Activated CD4-positive, alpha-beta T cell treated with anti-CD3 and anti-CD28 coated beads for 1 hour (primary cell): ENCODE data around the gene TADA2B.
"Not testable (repeated sequence)": the region's sequence is repeated elsewhere in the genome, so short reads cannot be mapped to it uniquely, and the experiment has no call there.

Experiments used
- DNase-seq: peaks from one replicate; pipeline ENCODE4 v3.0.0-alpha.2; 2020

Gene TADA2B

GRCh38 chr4:7083597-7084563 lies 40.7 kb downstream of the TADA2B start:
- DNase-seq: no peak

GRCh38 chr4:7084564-7084961 lies 41.4 kb downstream of the TADA2B start:
- not testable (repeated sequence) for DNase-seq

- DNase-seq: no peak
Observed at GRCh38 chr4:7086384-7086783, 43.2 kb downstream of the TADA2B start.

DNA sequence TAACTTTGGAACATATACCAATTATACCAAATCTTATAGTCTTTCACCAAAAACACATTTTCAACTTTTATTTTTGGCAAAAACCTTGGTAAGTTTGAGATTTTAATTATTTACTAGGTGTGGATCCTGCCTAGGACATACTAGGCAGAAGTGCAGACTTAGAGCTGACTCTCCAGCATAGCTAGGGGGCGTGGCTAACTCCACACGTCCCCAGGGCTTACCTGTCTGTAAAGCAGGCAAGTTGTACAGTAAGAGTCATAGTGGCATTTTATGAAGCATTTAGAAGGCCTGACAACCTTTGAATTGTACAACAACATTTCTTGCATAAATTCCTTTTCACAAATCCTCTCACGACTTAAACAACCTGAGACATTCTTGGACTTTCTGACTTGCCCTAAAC lies 43.9 kb downstream of the TADA2B start:
- no peak for DNase-seq

GRCh38 chr4:7089213-7089986 lies 46.2 kb downstream of the TADA2B start:
- DNase-seq: no peak

- DNase-seq: no peak
Observed at GRCh38 chr4:7092026-7092425, 48.9 kb downstream of the TADA2B start.

- no peak for DNase-seq
Observed at GRCh38 chr4:7094916-7095315, 51.7 kb downstream of the TADA2B start.

DNA sequence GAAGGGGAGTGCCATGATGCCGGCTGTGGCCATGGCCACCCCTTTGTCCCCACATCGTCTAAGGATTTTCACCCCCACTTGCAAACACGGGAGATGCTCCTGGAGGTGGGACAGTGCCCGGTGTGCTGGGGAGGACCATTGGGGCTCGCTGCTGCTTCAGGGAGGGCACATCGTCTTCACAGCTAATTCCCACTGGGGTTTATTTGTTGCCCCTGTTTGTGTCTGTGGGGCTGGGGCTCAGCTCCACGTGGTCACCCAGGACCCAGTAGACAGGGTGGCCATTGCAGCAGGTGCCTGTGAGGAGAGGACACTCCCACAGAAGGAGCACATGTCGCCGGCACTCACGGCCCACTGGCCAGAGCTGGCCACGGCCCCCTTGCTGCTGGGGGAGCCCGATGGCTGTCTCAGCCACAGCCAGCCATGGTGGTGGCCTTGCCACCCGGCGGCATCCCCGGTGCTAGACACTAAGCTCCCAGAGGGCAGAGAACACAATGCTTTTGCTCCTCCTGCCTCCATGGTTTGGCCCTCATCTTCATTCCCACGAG lies 52.5 kb downstream of the TADA2B start:
- DNase-seq: no peak

DNA sequence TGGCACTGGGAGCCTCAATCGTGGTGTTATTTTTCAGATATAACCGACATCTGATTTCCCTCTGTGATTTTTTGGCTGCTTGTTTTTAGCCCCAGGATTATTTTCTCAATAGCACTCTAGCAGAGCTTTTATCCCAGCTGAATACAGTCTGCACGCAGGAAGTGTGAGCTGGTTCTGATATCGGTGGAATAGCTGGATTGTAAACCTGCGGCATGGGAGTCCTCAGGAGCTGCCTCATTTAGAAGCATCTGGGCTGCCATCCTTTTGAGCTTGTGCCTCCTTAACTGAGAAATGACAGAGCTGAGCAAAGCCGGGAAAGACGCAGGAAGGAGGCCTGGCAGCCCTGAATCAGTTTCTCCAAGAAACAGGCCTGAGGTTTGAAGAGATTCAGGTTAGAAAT lies 53.1 kb downstream of the TADA2B start:
- DNase-seq: no peak

GRCh38 chr4:7101692-7102515 lies 58.7 kb downstream of the TADA2B start:
- DNase-seq: peak; percentile 23

- DNase-seq: not testable (repeated sequence)
Observed at GRCh38 chr4:7102516-7102909, 59.3 kb downstream of the TADA2B start.

GRCh38 chr4:7103031-7103606 lies 59.9 kb downstream of the TADA2B start:
- peak; percentile 66 for DNase-seq

DNA sequence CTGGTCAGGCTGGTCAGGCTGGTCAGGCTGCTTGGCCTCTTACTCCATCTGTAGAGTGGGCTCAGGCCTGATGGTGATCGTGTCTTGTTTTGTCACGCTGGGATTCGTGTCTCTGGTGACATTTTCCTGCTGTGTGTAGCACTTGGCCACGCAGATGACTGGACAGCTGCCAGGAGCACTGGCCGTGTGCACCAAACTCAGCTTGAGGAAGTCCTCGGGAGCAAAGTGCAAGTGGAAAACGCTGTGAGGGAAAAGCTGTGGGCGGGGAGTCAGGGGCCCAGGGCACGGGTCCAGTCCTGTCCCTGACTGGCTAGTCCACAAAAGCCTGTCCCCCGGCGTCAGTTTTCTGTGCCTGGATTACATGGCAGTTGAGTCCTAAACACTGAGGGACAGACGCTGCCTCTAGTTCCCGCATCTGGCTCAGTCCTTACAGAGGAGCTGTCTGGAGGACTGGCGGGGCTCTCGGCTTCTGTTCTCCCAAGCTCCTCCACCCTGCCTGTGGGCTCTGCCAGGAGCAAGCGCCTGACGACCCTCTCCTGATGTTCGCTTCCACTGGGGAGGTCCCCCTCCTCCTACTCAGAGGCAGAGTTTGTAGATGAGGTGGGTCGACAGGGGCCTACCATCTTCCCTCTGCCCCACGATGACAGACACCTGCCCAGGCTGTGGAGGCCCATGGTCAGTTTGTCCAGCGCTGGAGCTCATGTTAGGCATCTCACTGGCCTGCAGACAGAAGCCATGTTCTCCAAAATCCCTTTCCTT lies 60.6 kb downstream of the TADA2B start:
- no peak for DNase-seq

GRCh38 chr4:7104366-7105031 lies 61.3 kb downstream of the TADA2B start:
- no peak for DNase-seq

DNA sequence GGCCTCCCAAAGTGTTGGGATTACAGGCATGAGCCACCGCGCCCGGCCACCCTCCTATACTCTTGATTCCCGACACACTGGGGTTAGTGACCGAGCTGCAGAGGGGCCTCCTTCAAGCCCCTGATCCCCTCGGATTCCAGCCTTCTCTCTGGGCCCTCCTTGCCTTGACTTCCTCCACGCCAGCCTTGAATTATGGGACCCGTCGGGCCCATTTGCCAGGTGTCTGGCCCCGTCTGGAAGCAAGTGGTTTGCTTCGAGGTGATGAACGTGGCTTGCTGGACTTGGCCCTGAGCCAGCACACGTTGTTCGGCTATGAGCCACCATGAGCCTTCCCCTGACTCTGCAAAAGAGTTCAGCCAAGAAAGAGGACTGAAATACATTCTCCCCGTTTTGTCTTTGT lies 62.1 kb downstream of the TADA2B start:
- DNase-seq: no peak

DNA sequence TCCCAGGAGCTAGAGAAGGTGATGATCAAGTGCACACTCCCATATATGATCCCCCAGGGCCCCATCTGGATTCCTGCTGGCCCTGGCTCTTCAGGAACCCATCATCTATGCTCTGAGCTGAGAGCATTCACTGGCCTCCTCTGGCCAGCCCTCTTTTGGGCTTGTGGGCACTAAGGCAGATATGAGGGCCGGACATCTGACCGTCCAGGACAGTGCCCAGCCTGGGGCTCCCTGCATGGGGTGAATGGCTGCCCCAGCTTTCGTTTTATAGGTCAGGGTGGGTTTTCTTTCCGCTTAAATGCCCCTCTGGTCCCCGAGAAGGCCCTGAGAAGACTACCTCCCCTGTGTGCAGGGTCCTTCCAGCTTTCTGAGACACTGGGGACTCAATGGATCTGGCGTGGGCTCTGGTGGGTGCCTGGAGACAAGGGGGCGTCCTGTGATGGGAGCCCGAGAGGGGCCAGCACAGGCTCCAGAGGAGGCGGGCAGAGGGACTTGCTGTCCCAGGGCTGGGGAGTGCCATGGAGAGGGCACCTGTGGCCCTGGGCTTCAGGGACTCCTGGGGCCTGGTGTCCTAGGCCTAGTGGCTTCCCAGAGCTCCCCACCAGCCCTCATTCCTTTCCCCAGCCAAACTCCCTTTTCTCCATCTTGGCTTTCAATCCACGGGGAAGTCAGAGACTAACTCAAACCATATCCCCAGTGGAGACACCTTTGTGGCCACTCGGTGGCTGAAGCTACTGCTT lies 64.2 kb downstream of the TADA2B start:
- DNase-seq: no peak
